IPS-20b (cell line): ENCODE results near the gene BMPR2.
"Not testable (repeated sequence)": the region's sequence is repeated elsewhere in the genome, so short reads cannot be mapped to it uniquely, and the experiment has no call there.

ENCODE experiments used
- H3K27ac ChIP-seq: one replicate; pipeline ENCODE4 v1.5.1; 2013; ENCODE audit warnings: low read length
- H3K27me3 ChIP-seq: 2 replicates; pipeline ENCODE4 v1.6.1; 2013; ENCODE audit warnings: mild to moderate bottlenecking, low read length, inconsistent platforms; ENCODE audit not compliant: insufficient read depth
- H3K36me3 ChIP-seq: 2 replicates; pipeline ENCODE4 v1.6.1; 2013; ENCODE audit warnings: low read depth, mild to moderate bottlenecking, inconsistent platforms, low read length, moderate library complexity; ENCODE audit not compliant: insufficient read depth
- H3K4me1 ChIP-seq: 2 replicates; pipeline ENCODE4 v1.6.1; 2013; ENCODE audit warnings: mild to moderate bottlenecking, control low read depth, inconsistent platforms, low read length, moderate library complexity; ENCODE audit not compliant: insufficient read depth
- H3K4me3 ChIP-seq: 2 replicates; pipeline ENCODE4 v1.5.1; 2013; ENCODE audit warnings: mild to moderate bottlenecking, low read length, inconsistent platforms
- H3K9ac ChIP-seq: 2 replicates; pipeline ENCODE4 v1.6.1; 2013; ENCODE audit warnings: low read depth, mild to moderate bottlenecking, inconsistent platforms, low read length, moderate library complexity
- H3K9me3 ChIP-seq: 2 replicates; pipeline ENCODE4 v1.6.1; 2013; ENCODE audit warnings: mild to moderate bottlenecking, low read depth, low read length, inconsistent platforms; ENCODE audit not compliant: insufficient read depth

BMPR2 gene

DNA sequence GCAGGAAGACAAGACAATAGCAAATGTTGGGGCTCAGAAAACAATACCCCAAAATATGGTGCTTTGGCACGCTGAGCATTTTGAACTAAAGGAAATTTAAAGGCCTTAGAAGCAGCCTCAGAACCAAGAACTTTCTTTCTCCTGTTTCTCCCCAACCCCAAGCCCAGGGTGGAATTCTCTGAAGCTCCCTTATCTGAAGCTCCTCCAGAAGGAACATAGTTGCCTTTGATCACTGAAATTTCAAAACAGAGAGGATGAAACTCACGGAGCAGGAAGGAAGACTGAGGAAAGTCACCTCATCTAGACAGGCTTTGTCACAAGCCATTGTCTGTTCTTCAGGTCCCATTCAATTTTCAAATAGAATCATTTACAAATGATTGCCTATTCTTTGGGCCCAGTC, 15.5 kb upstream of the BMPR2 start:
- H3K4me1 ChIP-seq = peaks cover 11% of the 10 kb centered on the region
- no peak overlapping the region for H3K27ac ChIP-seq
- H3K4me3 ChIP-seq = no peak overlapping the region
- no peaks in the 10 kb centered on the region for H3K9me3 ChIP-seq
- no peak overlapping the region for H3K9ac ChIP-seq
- no peaks in the 10 kb centered on the region for H3K27me3 ChIP-seq
- H3K36me3 ChIP-seq = no peaks in the 10 kb centered on the region

DNA sequence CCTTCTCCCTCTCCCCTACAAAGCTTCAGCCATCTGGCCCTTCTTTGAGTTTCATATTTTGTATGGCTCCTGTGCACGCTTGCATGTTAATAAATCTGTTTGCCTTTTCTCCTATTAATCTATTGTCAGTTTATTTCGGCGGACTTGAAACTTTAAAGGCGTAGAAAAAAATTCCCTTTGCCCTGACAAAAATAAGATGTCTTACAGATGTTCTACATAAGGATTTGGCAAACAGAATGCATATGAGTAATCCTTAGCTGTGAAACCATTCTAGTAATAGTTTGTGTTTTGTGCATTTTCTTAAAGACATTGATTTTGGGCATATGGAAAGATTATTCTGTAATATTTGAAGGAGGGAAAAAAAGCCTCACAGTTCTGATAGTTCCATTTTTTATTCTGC, 15.0 kb upstream of the BMPR2 start:
- H3K27me3 ChIP-seq = no peaks in the 10 kb centered on the region
- no peak overlapping the region for H3K4me3 ChIP-seq
- no peaks in the 10 kb centered on the region for H3K36me3 ChIP-seq
- H3K27ac ChIP-seq = no peak overlapping the region
- H3K9ac ChIP-seq = no peak overlapping the region
- H3K9me3 ChIP-seq = no peaks in the 10 kb centered on the region
- H3K4me1 ChIP-seq = peaks cover 11% of the 10 kb centered on the region

DNA sequence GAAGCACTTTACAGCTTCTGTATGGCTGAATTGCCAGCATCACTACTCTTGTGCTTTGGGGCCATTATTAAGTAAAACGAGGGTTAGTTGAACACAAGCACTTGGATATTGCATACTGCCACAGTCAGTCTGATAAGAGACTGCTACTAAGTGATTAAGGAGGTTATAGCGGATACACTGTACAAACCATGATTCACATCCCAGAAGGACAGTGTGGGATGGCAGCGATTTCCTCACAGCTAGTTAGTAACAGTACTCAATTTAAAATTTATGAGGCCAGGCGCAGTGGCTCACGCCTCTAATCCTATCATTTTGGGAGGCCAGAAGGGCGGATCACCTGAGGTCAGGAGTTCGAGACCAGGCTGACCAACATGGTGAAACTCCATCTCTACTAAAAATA, 2.6 kb upstream of the BMPR2 start:
- no peaks in the 10 kb centered on the region for H3K27me3 ChIP-seq
- no peak overlapping the region for H3K9ac ChIP-seq
- H3K27ac ChIP-seq = no peak overlapping the region
- H3K4me3 ChIP-seq = no peak overlapping the region
- H3K4me1 ChIP-seq = peaks cover 3% of the 10 kb centered on the region; the same call in 1 of the 2 replicates
- H3K36me3 ChIP-seq = no peaks in the 10 kb centered on the region
- no peaks in the 10 kb centered on the region for H3K9me3 ChIP-seq

DNA sequence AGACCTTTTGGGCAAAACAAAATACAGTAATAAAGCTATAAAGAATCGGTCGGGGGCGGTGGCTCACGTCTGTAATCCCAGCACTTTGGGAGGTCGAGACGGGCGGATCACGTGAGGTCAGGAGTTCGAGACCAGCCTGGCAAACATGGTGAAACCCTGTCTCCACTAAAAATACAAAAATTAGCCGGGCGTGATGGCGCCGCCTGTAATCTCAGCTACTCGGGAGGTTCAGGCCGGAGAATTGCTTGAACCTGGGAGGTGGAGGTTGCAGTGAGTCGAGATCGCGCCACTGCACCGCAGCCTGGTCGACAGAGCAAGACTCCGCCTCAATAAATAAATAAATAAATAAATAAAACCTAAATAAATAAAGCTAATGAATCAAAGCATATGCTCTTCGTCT, 1.7 kb upstream of the BMPR2 start:
- H3K27ac ChIP-seq = not testable (repeated sequence)

DNA sequence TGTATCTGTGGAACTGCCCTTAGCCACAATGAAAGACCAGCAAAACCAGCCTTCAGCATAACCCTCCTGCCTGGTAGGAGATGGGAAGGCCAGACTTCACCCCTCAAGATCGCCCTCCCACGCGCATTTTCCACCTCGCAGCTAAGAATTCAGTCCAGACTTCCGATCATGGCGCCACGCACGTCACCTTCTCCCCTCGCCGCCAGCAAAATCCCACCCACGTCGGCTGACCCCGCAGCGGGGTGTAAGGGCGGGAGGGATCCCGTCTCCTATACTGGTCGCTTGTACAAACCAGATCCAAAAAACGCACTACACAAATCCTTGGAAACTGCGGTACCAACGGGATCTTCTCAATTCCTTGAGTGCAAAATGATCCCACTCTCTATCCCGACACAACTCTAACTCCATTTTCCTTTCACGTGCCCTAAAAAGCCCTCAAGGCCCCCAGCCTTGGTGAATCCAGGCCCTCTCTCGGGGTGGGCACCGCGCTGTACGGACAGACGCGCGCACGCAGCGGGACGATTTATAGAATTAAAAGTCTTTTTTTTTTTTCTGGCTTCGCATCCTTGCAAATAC, 1.0 kb upstream of the BMPR2 start:
- H3K4me3 ChIP-seq = peak overlapping the region; percentile 96
- H3K27ac ChIP-seq = peak overlapping the region; percentile 55
- no peaks in the 10 kb centered on the region for H3K36me3 ChIP-seq
- peaks cover 14% of the 10 kb centered on the region; the same call in 1 of the 2 replicates for H3K4me1 ChIP-seq
- no peaks in the 10 kb centered on the region for H3K27me3 ChIP-seq
- H3K9me3 ChIP-seq = no peaks in the 10 kb centered on the region
- peak overlapping the region; percentile 91 for H3K9ac ChIP-seq

More for the DNA sequence above, 1.7 kb upstream of the BMPR2 start:
- not testable (repeated sequence) for H3K27me3 ChIP-seq, H3K9me3 ChIP-seq, H3K36me3 ChIP-seq, H3K4me1 ChIP-seq
- H3K9ac ChIP-seq = peak overlapping the region; percentile 91; the same call in 1 of the 2 replicates
- peak overlapping the region; percentile 96 for H3K4me3 ChIP-seq

DNA sequence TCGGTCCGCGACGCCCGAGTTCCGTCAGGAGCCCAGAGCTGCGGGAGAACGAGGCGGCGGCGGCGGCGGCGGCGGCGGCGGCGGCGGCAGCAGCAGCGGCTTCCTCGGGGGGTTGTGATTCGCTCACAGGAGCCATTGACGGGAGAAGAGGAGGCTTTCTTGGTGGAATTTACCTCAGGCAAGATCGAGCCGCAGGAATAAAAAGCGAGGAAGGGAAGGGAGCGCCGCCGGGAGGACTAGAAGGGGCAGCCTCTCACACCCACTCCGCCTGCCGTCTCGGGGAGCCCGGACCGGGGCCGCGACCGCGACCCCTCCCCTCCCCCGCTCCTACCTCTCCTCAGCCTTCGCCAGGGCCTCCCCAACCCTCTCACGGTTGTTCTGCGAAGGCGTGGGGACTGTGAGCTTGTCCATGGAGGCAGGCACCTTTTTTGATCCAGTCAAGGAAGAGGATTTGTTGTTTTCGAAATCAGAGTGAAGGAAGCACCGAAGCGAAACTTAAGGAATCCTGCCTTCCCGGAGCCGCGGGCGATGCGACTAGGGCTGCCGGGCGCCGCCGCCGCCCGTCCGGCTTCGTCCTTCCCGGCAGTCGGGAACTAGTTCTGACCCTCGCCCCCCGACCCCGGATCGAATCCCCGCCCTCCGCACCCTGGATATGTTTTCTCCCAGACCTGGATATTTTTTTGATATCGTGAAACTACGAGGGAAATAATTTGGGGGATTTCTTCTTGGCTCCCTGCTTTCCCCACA, 506 bp downstream of the BMPR2 start:
- Histone ChIP-seq H3K4me1 (peaks cover 16% of the 10 kb centered on the region), H3K9ac (peak overlapping the region; percentile 90), H3K27ac (no peak overlapping the region), H3K27me3 (no peaks in the 10 kb centered on the region), H3K4me3 (peak overlapping the region; percentile 96), H3K9me3 (no peaks in the 10 kb centered on the region), H3K36me3 (no peaks in the 10 kb centered on the region)

DNA sequence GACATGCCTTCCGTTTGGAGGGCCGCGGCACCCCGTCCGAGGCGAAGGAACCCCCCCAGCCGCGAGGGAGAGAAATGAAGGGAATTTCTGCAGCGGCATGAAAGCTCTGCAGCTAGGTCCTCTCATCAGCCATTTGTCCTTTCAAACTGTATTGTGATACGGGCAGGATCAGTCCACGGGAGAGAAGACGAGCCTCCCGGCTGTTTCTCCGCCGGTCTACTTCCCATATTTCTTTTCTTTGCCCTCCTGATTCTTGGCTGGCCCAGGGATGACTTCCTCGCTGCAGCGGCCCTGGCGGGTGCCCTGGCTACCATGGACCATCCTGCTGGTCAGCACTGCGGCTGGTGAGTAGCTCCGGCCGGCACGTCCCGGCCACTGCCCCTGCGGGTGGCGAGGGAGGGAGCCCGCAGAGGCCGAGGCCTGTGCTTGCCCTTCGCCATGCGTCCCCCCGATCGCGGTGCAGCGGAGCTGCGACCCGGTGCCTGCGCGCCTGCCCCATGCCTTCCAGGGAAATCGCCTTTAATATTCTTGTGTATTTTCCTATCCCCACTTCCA, 1.2 kb downstream of the BMPR2 start:
- H3K27ac ChIP-seq = no peak overlapping the region
- H3K36me3 ChIP-seq = no peaks in the 10 kb centered on the region
- H3K4me1 ChIP-seq = peaks cover 16% of the 10 kb centered on the region
- H3K9ac ChIP-seq = peak overlapping the region; percentile 90
- H3K9me3 ChIP-seq = no peaks in the 10 kb centered on the region
- no peaks in the 10 kb centered on the region for H3K27me3 ChIP-seq
- peak overlapping the region; percentile 96 for H3K4me3 ChIP-seq

DNA sequence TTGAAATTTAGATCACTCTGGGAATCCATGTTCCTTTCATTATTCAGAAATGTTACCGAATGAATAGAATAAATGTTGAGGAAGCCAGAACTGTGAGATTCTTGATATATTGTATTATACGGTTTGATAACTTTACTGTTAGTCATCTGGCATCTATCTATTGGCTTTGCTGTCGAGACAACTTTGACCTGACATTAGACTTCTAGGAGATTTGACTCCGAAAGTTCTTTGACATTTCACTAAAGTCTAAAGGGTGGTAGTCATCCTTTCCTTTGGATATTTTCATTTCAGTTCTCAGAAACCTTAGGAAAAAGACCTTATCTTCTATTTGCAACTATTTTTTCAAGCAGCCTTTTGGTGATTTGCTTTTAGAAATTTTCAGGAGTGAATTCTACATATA, 1.9 kb downstream of the BMPR2 start:
- H3K9ac ChIP-seq = peak overlapping the region; percentile 90

DNA sequence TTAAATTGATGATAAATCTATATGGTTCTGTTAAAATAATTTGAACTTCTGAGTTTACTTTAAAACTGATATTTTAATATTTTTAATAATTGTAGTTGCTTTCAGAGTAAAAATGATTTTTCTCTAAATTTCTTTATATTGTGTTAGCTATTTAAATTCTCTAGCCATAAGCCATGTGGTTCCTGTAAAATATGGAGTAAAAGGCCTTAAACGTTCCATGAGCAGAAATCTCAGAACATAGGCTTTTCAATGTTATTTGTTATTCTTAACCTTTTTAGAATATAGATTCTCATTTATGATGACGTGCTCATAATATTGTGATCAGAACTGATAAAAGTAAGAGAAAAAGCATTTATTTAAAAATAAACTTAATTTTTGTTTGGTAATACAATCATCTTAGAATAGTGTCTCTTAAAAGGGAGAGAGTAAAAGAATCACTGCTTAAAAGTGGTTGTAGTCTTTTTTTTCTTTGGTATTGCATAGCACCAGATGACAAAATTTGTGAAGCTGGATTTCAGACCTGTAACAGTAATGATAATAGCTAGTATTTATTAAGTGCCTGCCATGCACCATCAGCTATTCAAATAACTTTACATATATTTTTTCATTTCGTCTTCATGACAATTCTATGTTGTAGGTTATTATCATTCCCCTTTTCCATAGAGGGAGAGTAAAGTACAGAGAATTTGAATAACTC, 2.7 kb downstream of the BMPR2 start:
- Histone ChIP-seq H3K4me1 (peaks cover 16% of the 10 kb centered on the region), H3K4me3 (peak overlapping the region; percentile 96), H3K9ac (peak overlapping the region; percentile 26; the same call in 1 of the 2 replicates), H3K9me3 (no peaks in the 10 kb centered on the region), H3K36me3 (no peaks in the 10 kb centered on the region), H3K27ac (no peak overlapping the region), H3K27me3 (no peaks in the 10 kb centered on the region)

More for the DNA sequence above, 1.9 kb downstream of the BMPR2 start:
- Histone ChIP-seq H3K27me3 (no peaks in the 10 kb centered on the region), H3K9me3 (no peaks in the 10 kb centered on the region), H3K4me1 (peaks cover 16% of the 10 kb centered on the region), H3K27ac (no peak overlapping the region), H3K4me3 (peak overlapping the region; percentile 96), H3K36me3 (no peaks in the 10 kb centered on the region)

DNA sequence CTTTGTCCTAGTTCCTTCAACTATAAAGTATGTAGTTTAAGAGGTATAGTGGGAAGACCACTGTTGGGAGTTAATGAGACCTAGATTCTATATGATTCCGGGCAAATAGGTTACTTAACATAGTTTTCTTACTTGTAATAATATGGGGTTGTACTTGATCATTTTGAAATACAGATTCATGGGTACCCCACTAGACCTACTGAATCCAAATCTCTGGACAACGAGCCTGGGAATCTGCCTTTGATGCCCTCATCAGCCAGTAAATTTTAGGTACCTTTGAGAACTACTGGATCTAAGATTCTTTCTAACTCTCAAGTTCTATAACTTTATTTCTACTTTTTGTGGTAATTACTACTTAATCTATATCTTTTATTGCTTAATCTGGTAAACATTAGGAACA, 6.6 kb downstream of the BMPR2 start:
- H3K9ac ChIP-seq = no peak overlapping the region
- H3K9me3 ChIP-seq = no peaks in the 10 kb centered on the region
- no peak overlapping the region for H3K27ac ChIP-seq
- no peaks in the 10 kb centered on the region for H3K27me3 ChIP-seq
- no peaks in the 10 kb centered on the region for H3K36me3 ChIP-seq
- no peak overlapping the region for H3K4me3 ChIP-seq
- peaks cover 13% of the 10 kb centered on the region for H3K4me1 ChIP-seq

DNA sequence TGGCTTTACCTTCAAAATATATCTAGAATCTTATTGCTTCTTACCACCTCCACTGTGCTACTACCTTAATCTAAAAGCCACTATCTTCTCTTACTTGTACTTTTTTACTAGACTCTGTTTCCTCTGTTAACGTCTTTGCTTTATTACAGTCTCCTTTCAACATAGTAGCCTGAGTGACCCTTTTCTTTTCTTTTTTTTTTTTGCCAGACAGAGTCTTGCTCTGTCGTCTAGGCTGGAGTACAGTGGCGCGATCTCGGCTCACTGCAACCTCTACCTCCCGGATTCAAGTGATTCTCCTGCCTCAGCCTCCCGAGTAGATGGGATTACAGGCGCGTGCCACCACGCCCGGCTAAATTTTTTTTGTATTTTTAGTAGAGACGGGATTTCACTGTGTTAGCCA, 10.4 kb downstream of the BMPR2 start:
- not testable (repeated sequence) for H3K27ac ChIP-seq, H3K36me3 ChIP-seq, H3K27me3 ChIP-seq, H3K9me3 ChIP-seq, H3K4me3 ChIP-seq, H3K4me1 ChIP-seq, H3K9ac ChIP-seq
